H1 (cell line): Measurements from ENCODE around the gene TMEM108. TPM values are rescaled to one million over a fixed set of nuclear protein-coding genes. Genes with fewer than 3 reads are reported as not detected.

ENCODE experiments used
- CTCF ChIA-PET: fragments of 300-600 bp; sonication (Branson Sonifier 250); formaldehyde crosslinking; loops from one replicate; lab custom pipeline; 2021; ENCODE audit not compliant: partially characterized antibody; lab: Charles Lee
- POLR2A ChIA-PET: fragments of 300-600 bp; sonication (Branson Sonifier 250); formaldehyde crosslinking; loops from one replicate; lab custom pipeline; 2021; ENCODE audit warnings: inconsistent platforms; ENCODE audit not compliant: partially characterized antibody; lab: Charles Lee
- DNase-seq, 2 experiments: peaks; one replicate each; pipeline versions ENCODE4 v3.0.0 to v3.0.0-alpha.2; 2010 to 2022; ENCODE audit warnings: low spot score in 2 of 2, low read depth in 1 of 2, mixed read lengths in 1 of 2
- FAIRE-seq: peaks from 2 replicates; lab custom pipeline; 2011; peaks lifted over from hg19 to GRCh38; lab: Jason Lieb, UNC
- H2AFZ ChIP-seq: 2 replicates; pipeline ENCODE4 v1.8.1; 2012; ENCODE audit warnings: low read length, inconsistent platforms
- H2AK5ac ChIP-seq: 2 replicates; pipeline ENCODE4 v1.6.1; 2013; ENCODE audit warnings: low read depth, low read length
- H2BK120ac ChIP-seq: replicated peaks from 2 replicates; pipeline ENCODE3; 2013; ENCODE audit warnings: low read depth, low read length, inconsistent platforms
- H2BK12ac ChIP-seq: 2 replicates; pipeline ENCODE4 v1.6.1; 2013; ENCODE audit warnings: low read depth, low read length
- H2BK15ac ChIP-seq: 2 replicates; pipeline ENCODE4 v1.6.1; 2013; ENCODE audit warnings: low read length
- H2BK20ac ChIP-seq: 2 replicates; pipeline ENCODE4 v1.6.1; 2013; ENCODE audit warnings: low read length
- H2BK5ac ChIP-seq: 2 replicates; pipeline ENCODE4 v1.6.1; 2013; ENCODE audit warnings: low read depth, low read length
- H3K14ac ChIP-seq: 2 replicates; pipeline ENCODE4 v1.6.1; 2013; ENCODE audit warnings: inconsistent platforms; ENCODE audit not compliant: insufficient read length
- H3K18ac ChIP-seq: 2 replicates; pipeline ENCODE4 v1.6.1; 2013; ENCODE audit warnings: low read length; ENCODE audit errors: extremely low read depth
- H3K23ac ChIP-seq: 2 replicates; pipeline ENCODE4 v1.6.1; 2013; ENCODE audit warnings: inconsistent platforms; ENCODE audit not compliant: insufficient read length
- H3K23me2 ChIP-seq: 2 replicates; pipeline ENCODE4 v1.6.1; 2013; ENCODE audit warnings: low read depth, low read length
- H3K27ac ChIP-seq: 2 replicates; pipeline ENCODE4 v1.6.1; 2011; ENCODE audit warnings: low read depth, low read length, inconsistent platforms
- H3K27me3 ChIP-seq, 4 experiments: replicated peaks in 1 of 4; 1 replicate in 1 of 4; 2 replicates in 3 of 4; pipeline versions ENCODE4 v1.6.1 to v1.8.1; 2011 to 2013; ENCODE audit warnings: low read length in 3 of 4, mild to moderate bottlenecking in 3 of 4, inconsistent platforms in 2 of 4, mixed read lengths in 2 of 4, moderate library complexity in 1 of 4; ENCODE audit not compliant: control insufficient read depth in 3 of 4, insufficient read depth in 3 of 4; ENCODE audit errors: extremely low read depth in 1 of 4
- H3K36me3 ChIP-seq, 4 experiments: 2 replicates each; pipeline versions ENCODE4 v1.6.1 to v1.8.1; 2011 to 2013; ENCODE audit warnings: mild to moderate bottlenecking in 4 of 4, low read length in 3 of 4, moderate library complexity in 2 of 4, control low read depth in 1 of 4, inconsistent platforms in 1 of 4; ENCODE audit not compliant: insufficient read depth in 4 of 4, control insufficient read depth in 2 of 4
- H3K4ac ChIP-seq: replicated peaks from 2 replicates; pipeline ENCODE3; 2013; ENCODE audit warnings: low read length, low read depth, mixed read lengths, inconsistent platforms; ENCODE audit not compliant: insufficient read length
- H3K4me1 ChIP-seq, 4 experiments: replicated peaks in 1 of 4; 1 replicate in 1 of 4; 2 replicates in 3 of 4; pipeline versions ENCODE4 v1.6.1 to v1.8.1; 2011 to 2013; ENCODE audit warnings: low read length in 3 of 4, inconsistent platforms in 2 of 4, mixed read lengths in 1 of 4; ENCODE audit not compliant: insufficient read depth in 4 of 4, control insufficient read depth in 3 of 4
- H3K4me2 ChIP-seq, 2 experiments: 2 replicates each; pipeline versions ENCODE4 v1.6.1 to v1.8.1; 2011 to 2013; ENCODE audit warnings: low read depth in 2 of 2, low read length in 2 of 2, control low read depth in 1 of 2, inconsistent platforms in 1 of 2, mild to moderate bottlenecking in 1 of 2; ENCODE audit not compliant: insufficient read depth in 1 of 2
- H3K4me3 ChIP-seq, 4 experiments: fragments of 200-600, 300-600 bp in 1 of 4; sonication (generic), shearing (Covaris generic), sonication (Bioruptor Twin) in 1 of 4; 2 replicates each; pipeline versions ENCODE4 v1.5.1 to v1.8.1; 2011 to 2016; ENCODE audit warnings: low read length in 4 of 4, low read depth in 3 of 4, control low read depth in 2 of 4, inconsistent platforms in 2 of 4, mild to moderate bottlenecking in 2 of 4, mixed read lengths in 1 of 4, moderate library complexity in 1 of 4; ENCODE audit not compliant: insufficient read depth in 2 of 4; ENCODE audit errors: extremely low read depth in 1 of 4
- H3K56ac ChIP-seq: replicated peaks from 2 replicates; pipeline ENCODE3; 2013; ENCODE audit warnings: low read depth, mild to moderate bottlenecking, mixed read lengths, low read length, inconsistent platforms; ENCODE audit not compliant: insufficient read length
- H3K79me1 ChIP-seq: 2 replicates; pipeline ENCODE4 v1.6.1; 2013; ENCODE audit warnings: low read depth, low read length, control low read depth
- H3K79me2 ChIP-seq, 2 experiments: 2 replicates each; pipeline versions ENCODE4 v1.6.1 to v1.8.1; 2012 to 2013; ENCODE audit warnings: low read length in 2 of 2, mild to moderate bottlenecking in 2 of 2, inconsistent platforms in 1 of 2; ENCODE audit not compliant: insufficient read depth in 2 of 2, control insufficient read depth in 1 of 2
- H3K9ac ChIP-seq, 4 experiments: replicated peaks in 1 of 4; 1 replicate in 1 of 4; 2 replicates in 3 of 4; pipeline versions ENCODE4 v1.6.1 to v1.8.1; 2011 to 2013; ENCODE audit warnings: low read depth in 3 of 4, low read length in 3 of 4, control low read depth in 2 of 4, mild to moderate bottlenecking in 2 of 4, moderate library complexity in 2 of 4, inconsistent platforms in 1 of 4; ENCODE audit errors: extremely low read depth in 1 of 4
- H3K9me3 ChIP-seq, 2 experiments: 2 replicates each; pipeline versions ENCODE4 v1.6.1 to v1.8.1; 2012 to 2013; ENCODE audit warnings: mild to moderate bottlenecking in 2 of 2, moderate library complexity in 2 of 2, control low read depth in 1 of 2, inconsistent platforms in 1 of 2, low read depth in 1 of 2, low read length in 1 of 2, mixed read lengths in 1 of 2; ENCODE audit not compliant: insufficient read depth in 2 of 2
- H4K20me1 ChIP-seq, 2 experiments: replicated peaks in 1 of 2; 2 replicates each; pipeline versions ENCODE3 to v1.8.1; 2011 to 2013; ENCODE audit warnings: inconsistent platforms in 2 of 2, low read length in 2 of 2, mild to moderate bottlenecking in 1 of 2; ENCODE audit not compliant: insufficient read depth in 2 of 2, control insufficient read depth in 1 of 2
- H4K5ac ChIP-seq: 2 replicates; pipeline ENCODE4 v1.6.1; 2013; ENCODE audit warnings: low read length, low read depth, mixed read lengths, inconsistent platforms; ENCODE audit not compliant: insufficient read length
- H4K8ac ChIP-seq: 2 replicates; pipeline ENCODE4 v1.8.0; 2013; ENCODE audit warnings: mild to moderate bottlenecking, moderate library complexity, low read length, inconsistent platforms; ENCODE audit not compliant: insufficient read depth; ENCODE audit errors: extremely low read depth
- H4K91ac ChIP-seq: replicated peaks from 2 replicates; pipeline ENCODE3; 2013; ENCODE audit warnings: low read length, mixed read lengths, inconsistent platforms; ENCODE audit not compliant: insufficient read length
- SIN3A ChIP-seq, 2 experiments: IDR thresholded peaks in 1 of 2; conservative IDR thresholded peaks in 1 of 2; 2 replicates each; pipeline ENCODE4 v1.6.1; 2011 to 2012; ENCODE audit warnings: low read length in 2 of 2, improper control_type of control experiment in 1 of 2, low read depth in 1 of 2, mild to moderate bottlenecking in 1 of 2
- TCF12 ChIP-seq: IDR thresholded peaks from 2 replicates; pipeline ENCODE4 v1.6.1; 2011; ENCODE audit warnings: low read depth, mild to moderate bottlenecking, low read length
- WGBS, 2 experiments: shearing (Covaris generic) in 1 of 2; methylation state at CpG; one replicate each; pipeline versions ENCODE4 v1.1.6 to v1.1.7; 2013 to 2015; ENCODE audit warnings: low lambda C conversion rate in 2 of 2, mixed read lengths in 2 of 2, inconsistent platforms in 1 of 2, low coverage in 1 of 2, missing lambda C conversion rate in 1 of 2; ENCODE audit not compliant: insufficient replicate concordance in 2 of 2, insufficient coverage in 1 of 2, insufficient read length in 1 of 2; ENCODE audit errors: extremely low coverage in 1 of 2, missing lambda C conversion rate in 1 of 2; 5-methylcytosine and 5-hydroxymethylcytosine counted together
- polyA plus RNA-seq, 7 experiments: library from polyadenylated mRNA; depleted of rRNA in 3 of 7; stranded (reverse) in 5 of 7; unstranded in 2 of 7; fragments of >200 nt in 5 of 7; fragments of 200-250 nt in 2 of 7; gene quantifications; 1 replicate in 5 of 7; 2 replicates in 1 of 7; 4 replicates in 1 of 7; pipeline versions ENCODE4 v1.2.1 to v1.2.3, GENCODE V29; 2011 to 2013; ENCODE audit warnings: missing spikeins in 2 of 7, mixed read lengths in 2 of 7
- total RNA-seq: library from RNA; stranded (reverse); fragmentation: NEBNext Ultra II Directional; extraction: Animal tissue kit (Norgen Biotek cat#: 25700); gene quantifications from 2 replicates; pipeline ENCODE4 v1.2.1, GENCODE V29; 2021

TMEM108 gene
- total and polyA plus RNA-seq, 2 of the 8 experiments (the other 6 are each of a cell fraction or from before 2014, with no cell fraction given): 14.3 to 16.2 TPM

DNA sequence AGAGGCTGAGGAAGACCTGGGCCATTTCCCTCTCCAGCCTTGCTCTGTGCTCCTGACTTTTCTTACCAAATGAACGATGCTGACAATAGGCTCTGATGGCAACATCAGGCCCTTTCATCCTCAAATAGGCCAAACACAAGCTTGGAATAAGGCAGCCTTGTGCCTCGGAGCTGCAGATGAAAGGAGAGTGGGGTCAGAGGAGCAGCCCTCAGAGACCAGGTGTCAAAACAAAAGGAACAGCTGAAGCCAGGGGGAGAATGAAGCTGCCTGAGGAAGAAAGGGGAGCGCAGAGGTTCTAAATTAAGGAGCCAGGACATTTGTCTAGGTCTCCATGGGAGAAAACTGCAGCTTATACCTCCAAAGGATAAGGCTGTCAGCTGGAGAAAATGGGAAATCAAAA lies 366.7 kb downstream of the TMEM108 start:
- no peak overlapping the region for H3K23ac ChIP-seq
- no peak overlapping the region for H3K56ac ChIP-seq
- H2BK120ac ChIP-seq: no peak overlapping the region
- H4K20me1 ChIP-seq: no peaks in the 10 kb centered on the region
- no peak overlapping the region for H4K91ac ChIP-seq
- peak overlapping the region; percentile 84 for H2AFZ ChIP-seq
- ChIA-PET CTCF (interaction anchor here (0.7 to 1.6 kb wide), 6 partner anchors 8 to 674 kb away, joined by 3 to 7 read pairs (median 5); no protein-coding TSS in a partner anchor), POLR2A (no interaction called here)
- no peak overlapping the region for H2AK5ac ChIP-seq
- DNase-seq (no peak), FAIRE-seq (peak; percentile 13)
- H2BK12ac ChIP-seq: no peak overlapping the region
- H2BK20ac ChIP-seq: no peak overlapping the region
- no peak overlapping the region for H3K4me3 ChIP-seq
- no peak overlapping the region for H3K14ac ChIP-seq
- H3K9ac ChIP-seq: no peak overlapping the region; a peak in 1 of 7 replicates
- no peaks in the 10 kb centered on the region for H3K23me2 ChIP-seq
- no peaks in the 10 kb centered on the region for H3K9me3 ChIP-seq
- H3K4me1 ChIP-seq: peaks cover 0 to 4% (median 0%) of the 10 kb centered on the region in 4 experiments; a peak in 2 of 7 replicates
- no peaks in the 10 kb centered on the region for H3K79me2 ChIP-seq
- H3K18ac ChIP-seq: no peak overlapping the region
- no peak overlapping the region for H2BK15ac ChIP-seq
- peak; percentile 84; the same call in 1 of the 2 replicates for TF ChIP-seq TCF12
- no peak for TF ChIP-seq SIN3A (conservative IDR thresholded peaks at IDR 0.05 in 1 of 2, IDR thresholded peaks at IDR 0.05 in 1 of 2; ENCODE audit: low read depth in 1 of 2, low read length in 2 of 2)
- 72% methylated on average over 3 of the region's 3 CpGs; no CpG with 5 or more reads in 1 of the 2 experiments for WGBS, 2 experiments
- peak overlapping the region in 1 of 2 experiments; percentile 11; a peak in 1 of 4 replicates for H3K4me2 ChIP-seq
- H2BK5ac ChIP-seq: no peak overlapping the region
- no peaks in the 10 kb centered on the region for H3K27me3 ChIP-seq
- no peaks in the 10 kb centered on the region for H3K36me3 ChIP-seq
- no peak overlapping the region for H3K4ac ChIP-seq
- H4K5ac ChIP-seq: no peak overlapping the region
- no peaks in the 10 kb centered on the region for H3K79me1 ChIP-seq
- H3K27ac ChIP-seq: no peak overlapping the region; the same call in 1 of the 2 replicates
- no peak overlapping the region for H4K8ac ChIP-seq
